Activated T-helper 1 cell treated with anti-CD3 and anti-CD28 coated beads, Interleukin-12 subunit alpha, Interleukin-12 subunit beta, Interleukin-2, Interleukin-4 antibody, amounts not matched to agents 30 ng/mL and 10 ng/mL and 1 ng/mL, durations not matched to agents 14 hours and 24 hours and 36 hours (primary cell): ENCODE data around the gene KCNC4. TPM values are rescaled to one million over a fixed set of nuclear protein-coding genes. Genes with fewer than 3 reads are reported as not detected.

Experiments
- DNase-seq: peaks from one replicate; pipeline ENCODE4 v3.0.0; 2021; ENCODE audit warnings: low spot score
- H3K27ac Mint-ChIP-seq: one replicate; pipeline ENCODE4 v1.8.0; 2021; ENCODE audit warnings: mild to moderate bottlenecking, mixed read lengths
- H3K27me3 Mint-ChIP-seq: one replicate; pipeline ENCODE4 v1.8.0; 2022; ENCODE audit warnings: mild to moderate bottlenecking, moderate library complexity, mixed read lengths; ENCODE audit not compliant: insufficient read depth
- H3K36me3 Mint-ChIP-seq: one replicate; pipeline ENCODE4 v1.8.0; 2021; ENCODE audit warnings: low read depth, mixed read lengths
- H3K4me1 Mint-ChIP-seq: one replicate; pipeline ENCODE4 v1.8.0; 2021; ENCODE audit warnings: low read depth, mixed read lengths
- H3K4me3 Mint-ChIP-seq: one replicate; pipeline ENCODE4 v1.8.0; 2021; ENCODE audit warnings: mild to moderate bottlenecking, moderate library complexity, mixed read lengths
- H3K9me3 Mint-ChIP-seq: one replicate; pipeline ENCODE4 v1.8.0; 2021; ENCODE audit warnings: mixed read lengths
- intact Hi-C: fragments of 100-400 bp; cut with micrococcal nuclease; formaldehyde crosslinking; loops from one replicate; pipeline ENCODE4 v1.15.1; 2024
- total RNA-seq: library from RNA; stranded (reverse); gene quantifications from 2 replicates; pipeline ENCODE4 v1.2.3, GENCODE V29; 2022

KCNC4 gene
- total RNA-seq, 1 donor from 2014 or later: 11.8 TPM

- DNase-seq: no peak
- Mint-ChIP-seq H3K4me3 (no peak overlapping the region), H3K4me1 (peaks cover 40% of the 10 kb centered on the region), H3K36me3 (peaks cover 4% of the 10 kb centered on the region), H3K9me3 (no peaks in the 10 kb centered on the region), H3K27me3 (no peaks in the 10 kb centered on the region), H3K27ac (no peak overlapping the region)
- intact Hi-C loops: loop anchor here (10.0 kb wide), 1 partner anchor 971 kb away; the partner anchor contains the start of gene DENND2D
Measured at GRCh38 chr1:110233861-110234260, 23.7 kb downstream of the KCNC4 start.

GRCh38 chr1:110234691-110235090 is 24.6 kb downstream of the KCNC4 start:
- no peak for DNase-seq
- Mint-ChIP-seq H3K4me1 (peaks cover 48% of the 10 kb centered on the region), H3K36me3 (peaks cover 4% of the 10 kb centered on the region), H3K9me3 (no peaks in the 10 kb centered on the region), H3K27me3 (no peaks in the 10 kb centered on the region), H3K27ac (peak overlapping the region; percentile 80), H3K4me3 (no peak overlapping the region)
- intact Hi-C loops: loop anchor here (5.0 to 10.0 kb wide), 2 partner anchors 32 to 970 kb away; partner anchors contain the start of gene DENND2D

GRCh38 chr1:110235181-110235833 is 25.2 kb downstream of the KCNC4 start:
- intact Hi-C loops: loop anchor here (5.0 to 10.0 kb wide), 2 partner anchors 33 to 969 kb away; partner anchors contain the start of gene DENND2D
- H3K9me3 Mint-ChIP-seq: no peaks in the 10 kb centered on the region
- no peak for DNase-seq
- H3K27me3 Mint-ChIP-seq: no peaks in the 10 kb centered on the region
- no peak overlapping the region for H3K4me3 Mint-ChIP-seq
- peaks cover 51% of the 10 kb centered on the region for H3K4me1 Mint-ChIP-seq
- peak overlapping the region; percentile 80 for H3K27ac Mint-ChIP-seq
- H3K36me3 Mint-ChIP-seq: peaks cover 4% of the 10 kb centered on the region

GRCh38 chr1:110235834-110236682 is 25.9 kb downstream of the KCNC4 start:
- Mint-ChIP-seq H3K27me3 (no peaks in the 10 kb centered on the region), H3K4me3 (no peak overlapping the region), H3K27ac (peak overlapping the region; percentile 80), H3K9me3 (no peaks in the 10 kb centered on the region), H3K4me1 (peaks cover 51% of the 10 kb centered on the region), H3K36me3 (peaks cover 4% of the 10 kb centered on the region)
- DNase-seq: no peak
- intact Hi-C loops: loop anchor here (1.0 to 10.0 kb wide), 7 partner anchors 25 to 969 kb away; partner anchors contain the start of genes DENND2D and STRIP1

GRCh38 chr1:110237386-110238152 is 27.5 kb downstream of the KCNC4 start:
- Mint-ChIP-seq H3K9me3 (no peaks in the 10 kb centered on the region), H3K27ac (no peak overlapping the region), H3K36me3 (peaks cover 4% of the 10 kb centered on the region), H3K4me3 (no peak overlapping the region), H3K4me1 (peaks cover 51% of the 10 kb centered on the region), H3K27me3 (no peaks in the 10 kb centered on the region)
- intact Hi-C loops: loop anchor here (5.0 to 10.0 kb wide), 2 partner anchors 35 to 967 kb away; partner anchors contain the start of gene DENND2D
- DNase-seq: no peak

GRCh38 chr1:110239441-110240430 is 29.6 kb downstream of the KCNC4 start:
- Mint-ChIP-seq H3K36me3 (peaks cover 2% of the 10 kb centered on the region), H3K27ac (no peak overlapping the region), H3K4me3 (no peak overlapping the region), H3K27me3 (no peaks in the 10 kb centered on the region), H3K4me1 (peaks cover 56% of the 10 kb centered on the region), H3K9me3 (no peaks in the 10 kb centered on the region)
- no peak for DNase-seq
- intact Hi-C loops: loop anchor here (5.0 to 10.0 kb wide), 2 partner anchors 37 to 965 kb away; partner anchors contain the start of gene DENND2D

- Mint-ChIP-seq H3K27me3 (no peaks in the 10 kb centered on the region), H3K9me3 (no peaks in the 10 kb centered on the region), H3K36me3 (no peaks in the 10 kb centered on the region), H3K4me3 (no peak overlapping the region), H3K27ac (no peak overlapping the region), H3K4me1 (peaks cover 47% of the 10 kb centered on the region)
- intact Hi-C loops: no loop called here
- no peak for DNase-seq
Measured at GRCh38 chr1:110240476-110241210, 30.5 kb downstream of the KCNC4 start.

- Mint-ChIP-seq H3K27me3 (no peaks in the 10 kb centered on the region), H3K36me3 (no peaks in the 10 kb centered on the region), H3K9me3 (no peaks in the 10 kb centered on the region), H3K4me3 (no peak overlapping the region), H3K4me1 (peaks cover 38% of the 10 kb centered on the region), H3K27ac (no peak overlapping the region)
- DNase-seq: no peak
- intact Hi-C loops: no loop called here
Measured at GRCh38 chr1:110241516-110241915, 31.4 kb downstream of the KCNC4 start.

GRCh38 chr1:110242062-110242461 is 31.9 kb downstream of the KCNC4 start:
- Mint-ChIP-seq H3K27me3 (no peaks in the 10 kb centered on the region), H3K27ac (no peak overlapping the region)

GRCh38 chr1:110242731-110243130 is 32.6 kb downstream of the KCNC4 start:
- Mint-ChIP-seq H3K27me3 (no peaks in the 10 kb centered on the region), H3K9me3 (no peaks in the 10 kb centered on the region), H3K4me1 (peaks cover 28% of the 10 kb centered on the region), H3K36me3 (no peaks in the 10 kb centered on the region), H3K27ac (no peak overlapping the region), H3K4me3 (no peak overlapping the region)
- DNase-seq: no peak
- intact Hi-C loops: no loop called here

More at GRCh38 chr1:110242062-110242461, 31.9 kb downstream of the KCNC4 start:
- H3K4me1 Mint-ChIP-seq: peaks cover 33% of the 10 kb centered on the region
- H3K9me3 Mint-ChIP-seq: no peaks in the 10 kb centered on the region
- intact Hi-C loops: no loop called here
- no peak for DNase-seq
- H3K4me3 Mint-ChIP-seq: no peak overlapping the region
- H3K36me3 Mint-ChIP-seq: no peaks in the 10 kb centered on the region

GRCh38 chr1:110243146-110243545 is 33.0 kb downstream of the KCNC4 start:
- intact Hi-C loops: no loop called here
- H3K4me3 Mint-ChIP-seq: no peak overlapping the region
- DNase-seq: no peak
- H3K27me3 Mint-ChIP-seq: no peaks in the 10 kb centered on the region
- H3K4me1 Mint-ChIP-seq: peaks cover 26% of the 10 kb centered on the region
- no peaks in the 10 kb centered on the region for H3K9me3 Mint-ChIP-seq
- no peaks in the 10 kb centered on the region for H3K36me3 Mint-ChIP-seq
- H3K27ac Mint-ChIP-seq: no peak overlapping the region
